GM19193 (cell line): Measurements from ENCODE around the gene IL17RC.
A peak's percentile ranks its signal among the peaks of the same experiment; 100 is the strongest.

ENCODE experiments used
- POLR2A ChIP-seq: IDR thresholded peaks from 4 replicates; pipeline ENCODE4 v1.6.1; 2011; ENCODE audit not compliant: insufficient read depth, insufficient read length; ENCODE audit errors: extremely low read depth

Gene IL17RC

DNA sequence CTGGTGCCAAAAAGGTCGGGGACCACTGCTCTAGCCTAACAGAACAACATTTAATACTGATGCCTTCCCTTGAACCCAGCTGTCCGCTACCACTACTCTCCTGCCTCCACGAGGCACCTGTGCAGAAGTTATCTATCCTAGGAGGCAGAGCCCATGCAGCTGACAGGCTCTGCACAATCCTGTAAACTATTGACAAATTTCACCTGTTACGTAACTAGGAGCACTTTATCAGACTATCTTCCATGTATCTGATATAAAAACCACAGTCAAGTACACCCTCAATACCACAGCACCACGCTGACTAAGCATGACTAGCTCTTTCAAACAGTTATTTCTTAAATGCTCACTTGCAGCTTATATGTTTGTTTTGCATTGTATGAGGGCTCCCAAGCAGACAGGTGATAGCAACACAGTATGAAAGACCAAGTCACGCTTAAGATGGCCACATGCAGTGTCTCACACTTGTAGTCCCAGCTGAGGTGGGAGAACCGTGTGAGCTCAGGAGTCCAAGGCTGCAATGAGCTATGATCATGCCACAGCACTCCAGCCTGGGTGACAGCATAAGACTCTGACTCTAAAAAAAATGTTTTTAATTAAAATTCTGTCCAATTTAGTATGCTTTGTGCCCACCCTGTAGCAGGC is 4.5 kb upstream of the IL17RC start:
- no peak for TF ChIP-seq POLR2A

DNA sequence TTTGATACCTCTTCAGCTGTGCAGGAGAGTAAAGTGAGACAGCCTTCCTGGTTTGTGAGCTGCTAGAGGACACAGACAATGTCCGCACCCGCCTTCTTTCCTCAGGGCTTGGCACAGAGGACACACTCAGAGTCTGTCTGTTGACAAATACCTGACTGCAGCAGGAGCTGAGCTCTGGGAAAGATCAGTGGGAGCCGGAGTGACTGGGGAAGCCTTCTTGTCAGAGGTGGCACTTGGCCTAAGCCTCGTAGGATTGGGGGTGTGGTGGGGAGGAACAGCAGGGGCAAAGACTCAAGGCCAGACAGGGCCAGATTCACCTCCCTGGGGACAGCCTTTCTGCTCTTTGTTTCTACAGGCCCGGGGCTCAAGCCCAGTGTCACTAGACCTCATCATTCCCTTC is 3.3 kb upstream of the IL17RC start:
- no peak for TF ChIP-seq POLR2A

- no peak for TF ChIP-seq POLR2A
These were observed 2.9 kb upstream of the IL17RC start for GRCh38 chr3:9914011-9914410.

- TF ChIP-seq POLR2A: no peak
These were observed 2.2 kb upstream of the IL17RC start for GRCh38 chr3:9914559-9915253.

DNA sequence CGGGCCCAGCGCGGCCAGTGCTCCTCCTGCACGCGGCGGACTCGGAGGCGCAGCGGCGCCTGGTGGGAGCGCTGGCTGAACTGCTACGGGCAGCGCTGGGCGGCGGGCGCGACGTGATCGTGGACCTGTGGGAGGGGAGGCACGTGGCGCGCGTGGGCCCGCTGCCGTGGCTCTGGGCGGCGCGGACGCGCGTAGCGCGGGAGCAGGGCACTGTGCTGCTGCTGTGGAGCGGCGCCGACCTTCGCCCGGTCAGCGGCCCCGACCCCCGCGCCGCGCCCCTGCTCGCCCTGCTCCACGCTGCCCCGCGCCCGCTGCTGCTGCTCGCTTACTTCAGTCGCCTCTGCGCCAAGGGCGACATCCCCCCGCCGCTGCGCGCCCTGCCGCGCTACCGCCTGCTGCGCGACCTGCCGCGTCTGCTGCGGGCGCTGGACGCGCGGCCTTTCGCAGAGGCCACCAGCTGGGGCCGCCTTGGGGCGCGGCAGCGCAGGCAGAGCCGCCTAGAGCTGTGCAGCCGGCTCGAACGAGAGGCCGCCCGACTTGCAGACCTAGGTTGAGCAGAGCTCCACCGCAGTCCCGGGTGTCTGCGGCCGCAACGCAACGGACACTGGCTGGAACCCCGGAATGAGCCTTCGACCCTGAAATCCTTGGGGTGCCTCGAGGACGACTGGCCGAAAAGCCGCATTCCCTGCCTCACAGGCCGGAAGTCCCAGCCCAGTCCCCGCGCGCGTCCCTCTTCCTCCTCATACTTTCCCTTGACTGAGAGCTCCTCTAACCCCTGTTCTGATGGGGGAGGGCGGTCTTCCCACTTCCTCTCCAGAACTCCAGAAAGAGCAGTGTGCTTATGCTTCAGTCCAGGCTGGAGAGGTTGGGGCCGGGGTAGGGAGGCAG is 1.4 kb upstream of the IL17RC start:
- TF ChIP-seq POLR2A: peak; percentile 17

DNA sequence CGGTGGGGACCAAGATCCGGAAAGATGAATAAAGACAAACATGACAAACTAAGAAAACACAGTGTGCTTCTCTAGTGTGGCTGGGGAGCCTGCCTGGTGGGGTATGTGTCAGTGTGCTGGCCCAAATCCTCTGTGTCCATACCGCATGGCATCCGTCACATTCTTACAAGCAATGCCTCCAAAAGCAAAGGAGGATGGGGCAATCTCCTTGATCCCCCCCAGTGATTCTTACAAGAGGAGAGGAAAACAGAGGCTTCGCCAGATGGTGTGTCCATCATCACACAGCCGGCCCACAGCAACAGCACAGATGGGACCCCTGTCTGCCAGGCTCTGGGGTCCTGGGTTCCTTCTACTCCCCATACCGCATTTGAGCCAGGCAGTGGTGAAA is 558 bp upstream of the IL17RC start:
- TF ChIP-seq POLR2A: no peak

DNA sequence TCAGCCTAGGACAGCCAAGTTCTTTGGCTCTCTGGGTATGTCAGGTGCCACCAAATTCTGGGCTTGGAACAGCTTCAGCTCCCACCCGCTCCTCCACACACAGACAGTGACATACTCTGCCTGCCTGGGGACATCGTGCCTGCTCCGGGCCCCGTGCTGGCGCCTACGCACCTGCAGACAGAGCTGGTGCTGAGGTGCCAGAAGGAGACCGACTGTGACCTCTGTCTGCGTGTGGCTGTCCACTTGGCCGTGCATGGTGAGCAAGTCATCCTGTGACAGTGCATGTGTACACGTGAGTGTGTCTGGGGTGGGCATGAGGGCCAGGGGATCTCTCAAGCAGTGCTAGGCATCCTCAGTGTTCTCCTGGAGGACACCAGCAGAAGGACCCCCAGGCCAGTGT is 922 bp downstream of the IL17RC start:
- TF ChIP-seq POLR2A: no peak

DNA sequence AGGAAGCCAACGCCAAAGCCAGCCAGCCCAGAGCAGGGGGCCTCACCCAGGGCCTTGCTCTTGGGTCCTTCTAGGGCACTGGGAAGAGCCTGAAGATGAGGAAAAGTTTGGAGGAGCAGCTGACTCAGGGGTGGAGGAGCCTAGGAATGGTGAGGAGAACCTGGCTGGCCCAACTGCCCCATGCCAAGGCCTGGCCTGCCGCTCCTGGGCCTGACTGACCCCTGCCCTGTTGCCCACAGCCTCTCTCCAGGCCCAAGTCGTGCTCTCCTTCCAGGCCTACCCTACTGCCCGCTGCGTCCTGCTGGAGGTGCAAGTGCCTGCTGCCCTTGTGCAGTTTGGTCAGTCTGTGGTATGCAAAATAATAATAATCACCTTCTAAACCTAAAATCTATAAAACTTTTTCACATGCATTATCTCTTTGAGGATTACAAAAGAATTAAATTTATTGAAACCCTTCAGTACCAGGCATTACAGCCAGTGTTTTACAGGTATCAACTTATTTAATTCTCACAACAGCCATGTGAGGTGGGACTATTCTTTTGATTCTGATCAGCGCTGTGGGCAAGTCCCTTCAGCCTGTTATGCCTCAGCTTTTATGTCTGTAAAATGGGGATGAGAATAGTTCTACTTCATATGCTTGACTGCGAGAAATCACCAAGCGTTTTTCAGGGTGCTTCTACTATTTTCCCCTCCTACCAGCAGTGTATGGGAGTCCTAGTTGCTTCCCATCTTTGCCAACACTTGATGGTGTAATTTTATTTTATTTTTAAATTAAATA is 1.6 kb downstream of the IL17RC start:
- TF ChIP-seq POLR2A: no peak

- no peak for TF ChIP-seq POLR2A
These were observed 11.3 kb downstream of the IL17RC start for GRCh38 chr3:9928158-9928557.

GRCh38 chr3:9930804-9931418 is 14.0 kb downstream of the IL17RC start:
- no peak for TF ChIP-seq POLR2A

DNA sequence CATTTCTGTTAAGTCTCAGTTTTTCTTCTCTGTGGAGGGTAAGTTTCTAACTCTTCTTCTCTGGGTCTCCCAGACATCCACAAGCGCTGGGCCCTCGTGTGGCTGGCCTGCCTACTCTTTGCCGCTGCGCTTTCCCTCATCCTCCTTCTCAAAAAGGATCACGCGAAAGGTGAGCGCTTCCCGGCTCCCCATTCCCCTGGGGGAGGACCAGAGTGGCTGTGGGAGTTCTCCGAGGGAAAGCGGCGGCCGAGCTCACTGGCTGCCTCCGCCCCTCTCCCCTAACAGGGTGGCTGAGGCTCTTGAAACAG is 15.6 kb downstream of the IL17RC start:
- peak; percentile 39 for TF ChIP-seq POLR2A

- TF ChIP-seq POLR2A: peak; percentile 19
These were observed 16.1 kb downstream of the IL17RC start for GRCh38 chr3:9932843-9933560.

- peak; percentile 75 for TF ChIP-seq POLR2A
These were observed 16.8 kb downstream of the IL17RC start, which contains the start of gene CRELD1 for GRCh38 chr3:9933561-9934234. CRELD1 (plus strand) TSS chr3:9933834; CDS start chr3:9934439, 605 bp downstream.
